Measurements from ENCODE around the gene CCDC34.

The CCDC34 gene

GRCh38 chr11:27309046-27309445 lies 54.0 kb downstream of the CCDC34 start:
- no peak for TF ChIP-seq CTCF (IDR thresholded peaks at IDR 0.05; ENCODE audit: extremely low read depth, missing control alignments)
- DNase-seq (ENCODE audit: low spot score): no peak

GRCh38 chr11:27307232-27307631 lies 55.8 kb downstream of the CCDC34 start:
- no peak for TF ChIP-seq CTCF (IDR thresholded peaks at IDR 0.05; ENCODE audit: extremely low read depth, missing control alignments)
- no peak for DNase-seq (ENCODE audit: low spot score)

GRCh38 chr11:27305751-27306150 lies 57.3 kb downstream of the CCDC34 start:
- DNase-seq (ENCODE audit: low spot score): no peak

GRCh38 chr11:27304514-27304913 lies 58.5 kb downstream of the CCDC34 start:
- no peak for TF ChIP-seq CTCF (IDR thresholded peaks at IDR 0.05; ENCODE audit: extremely low read depth, missing control alignments)
- DNase-seq (ENCODE audit: low spot score): no peak

More at GRCh38 chr11:27305751-27306150, 57.3 kb downstream of the CCDC34 start:
- TF ChIP-seq CTCF (IDR thresholded peaks at IDR 0.05; ENCODE audit: extremely low read depth, missing control alignments): no peak

- TF ChIP-seq CTCF (IDR thresholded peaks at IDR 0.05; ENCODE audit: extremely low read depth, missing control alignments): no peak
- DNase-seq (ENCODE audit: low spot score): no peak
Observed at GRCh38 chr11:27303903-27304302, 59.1 kb downstream of the CCDC34 start.

GRCh38 chr11:27300974-27301373 lies 62.0 kb downstream of the CCDC34 start:
- DNase-seq (ENCODE audit: low spot score): no peak
- TF ChIP-seq CTCF (IDR thresholded peaks at IDR 0.05; ENCODE audit: extremely low read depth, missing control alignments): no peak

- DNase-seq (ENCODE audit: low spot score): no peak
- no peak for TF ChIP-seq CTCF (IDR thresholded peaks at IDR 0.05; ENCODE audit: extremely low read depth, missing control alignments)
Observed at GRCh38 chr11:27297616-27298015, 65.4 kb downstream of the CCDC34 start.
